HepG2 (cell line): ENCODE data around the gene CFAP119. TPM values are rescaled to one million over a fixed set of nuclear protein-coding genes. Genes with fewer than 3 reads are reported as not detected.

Experiments
- ATAC-seq: fragments of 200-7000 bp; cut with Tn5 transposase; 3 replicates; pipeline ENCODE4 v1.9.1; 2020; ENCODE audit warnings: mild to moderate bottlenecking, moderate library complexity
- BruUV-seq: library from RNA; stranded (reverse); fragments of 400-500 nt; replicated peaks from 2 replicates; lab custom pipeline; 2021; lab: Mats Ljungman, UMichigan
- CTCF ChIA-PET: fragments of 300-600 bp; formaldehyde crosslinking; extraction: SDS; loops from one replicate; lab custom pipeline; 2021; ENCODE audit warnings: low total read pairs, inconsistent platforms, low intra/inter-chr PET ratio; lab: Yijun Ruan, JAX
- POLR2A ChIA-PET: fragments of 350-600 bp; sonication (Branson Sonifier 250); formaldehyde crosslinking; loops from one replicate; lab custom pipeline; 2020; ENCODE audit warnings: antibody characterized with exemption, inconsistent platforms; lab: Yijun Ruan, JAX
- DNase-seq: peaks from one replicate; pipeline ENCODE4 v3.0.0-alpha.2; 2015; ENCODE audit warnings: low spot score
- FAIRE-seq: peaks from 3 replicates; lab custom pipeline; 2011; peaks lifted over from hg19 to GRCh38; lab: Jason Lieb, UNC
- H2AFZ ChIP-seq: one replicate; pipeline ENCODE4 v1.6.1; 2011; ENCODE audit warnings: low read length, inconsistent platforms
- H3K27ac ChIP-seq: fragments of 300-600 bp; 3 replicates; pipeline ENCODE4 v1.8.0; 2011; ENCODE audit warnings: mixed run types, mild to moderate bottlenecking, mixed read lengths, low read length, inconsistent platforms; ENCODE audit not compliant: insufficient read depth; ENCODE audit errors: extremely low read length
- H3K27me3 ChIP-seq, 2 experiments: fragments of 200-600 bp in 1 of 2; 2 replicates in 1 of 2; 3 replicates in 1 of 2; pipeline versions ENCODE4 v1.6.0 to v1.8.0; 2011; ENCODE audit warnings: low read length in 2 of 2, mild to moderate bottlenecking in 2 of 2, moderate library complexity in 2 of 2, inconsistent platforms in 1 of 2; ENCODE audit not compliant: insufficient read depth in 2 of 2, control insufficient read depth in 1 of 2
- H3K36me3 ChIP-seq, 2 experiments: fragments of 200-600 bp in 1 of 2; replicated peaks in 1 of 2; 2 replicates in 1 of 2; 3 replicates in 1 of 2; pipeline versions ENCODE4 v1.5.1 to v1.8.0; 2011; ENCODE audit warnings: low read length in 2 of 2, inconsistent platforms in 1 of 2; ENCODE audit not compliant: insufficient read depth in 2 of 2, control insufficient read depth in 1 of 2
- H3K4me1 ChIP-seq: 2 replicates; pipeline ENCODE4 v1.5.1; 2012; ENCODE audit warnings: low read length, inconsistent platforms; ENCODE audit not compliant: insufficient read depth
- H3K4me2 ChIP-seq: 2 replicates; pipeline ENCODE4 v1.6.0; 2011; ENCODE audit warnings: low read depth, low read length, inconsistent platforms
- H3K4me3 ChIP-seq, 3 experiments: fragments of 200-600 bp in 1 of 3; sonication (generic), shearing (Covaris generic) in 1 of 3; replicated peaks in 1 of 3; 2 replicates each; pipeline ENCODE4 v1.5.1; 2011 to 2016; ENCODE audit warnings: low read length in 3 of 3, inconsistent platforms in 2 of 3, low read depth in 2 of 3, mild to moderate bottlenecking in 2 of 3, control low read depth in 1 of 3, mixed read lengths in 1 of 3; ENCODE audit not compliant: insufficient read depth in 1 of 3
- H3K79me2 ChIP-seq: one replicate; pipeline ENCODE4 v1.6.1; 2011; ENCODE audit warnings: low read length, inconsistent platforms; ENCODE audit not compliant: insufficient read depth
- H3K9ac ChIP-seq: 2 replicates; pipeline ENCODE4 v1.6.0; 2011; ENCODE audit warnings: mild to moderate bottlenecking, low read depth, low read length, inconsistent platforms; ENCODE audit not compliant: insufficient read depth
- H3K9me3 ChIP-seq: 2 replicates; pipeline ENCODE4 v1.5.1; 2012; ENCODE audit warnings: mild to moderate bottlenecking, low read length
- H4K20me1 ChIP-seq: 2 replicates; pipeline ENCODE4 v1.6.0; 2011; ENCODE audit warnings: inconsistent platforms, mild to moderate bottlenecking, low read length, moderate library complexity; ENCODE audit not compliant: insufficient read depth
- AGO2 ChIP-seq: fragments of 200-400 bp; formaldehyde crosslinking; optimal IDR thresholded peaks from 2 replicates; pipeline ENCODE3; 2017; ENCODE audit warnings: mild to moderate bottlenecking, low read depth, low read length, moderate library complexity
- FOXP1 ChIP-seq, 2 experiments: fragments of 450-650 bp in 1 of 2; IDR thresholded peaks; 2 replicates each; pipeline ENCODE4 v1.6.1; 2017 to 2018; ENCODE audit warnings: antibody characterized with exemption in 1 of 2
- KLF12 ChIP-seq: sonication (generic); formaldehyde crosslinking; IDR thresholded peaks from 2 replicates; pipeline ENCODE4 v1.4.0; 2020; ENCODE audit warnings: missing genetic modification reagents, borderline replicate concordance
- POLR2A ChIP-seq, 2 experiments: IDR thresholded peaks; 2 replicates each; pipeline ENCODE4 v1.6.1; 2011; ENCODE audit warnings: low read depth in 2 of 2, low read length in 2 of 2, mild to moderate bottlenecking in 1 of 2, moderate library complexity in 1 of 2; ENCODE audit not compliant: insufficient read depth in 1 of 2
- RBFOX2 ChIP-seq: fragments of 200-400 bp; formaldehyde crosslinking; IDR thresholded peaks from 2 replicates; pipeline ENCODE4 v1.6.1; 2017; ENCODE audit warnings: low read depth, mild to moderate bottlenecking, low read length
- SRSF1 ChIP-seq: fragments of 200-400 bp; formaldehyde crosslinking; optimal IDR thresholded peaks from 2 replicates; pipeline ENCODE3; 2017; ENCODE audit warnings: mild to moderate bottlenecking, low read depth, low read length, moderate library complexity
- ZBTB42 ChIP-seq: sonication (generic); formaldehyde crosslinking; IDR thresholded peaks from 2 replicates; pipeline ENCODE4 v1.5.0; 2020; ENCODE audit warnings: mild to moderate bottlenecking, missing genetic modification reagents
- ZNF563 ChIP-seq: sonication (generic); formaldehyde crosslinking; IDR thresholded peaks from 2 replicates; pipeline ENCODE4 v1.8.0; 2022; ENCODE audit warnings: mild to moderate bottlenecking, moderate library complexity, missing genetic modification reagents
- ZNF569 ChIP-seq: sonication (generic); formaldehyde crosslinking; IDR thresholded peaks from 2 replicates; pipeline ENCODE4 v1.5.0; 2020; ENCODE audit warnings: mild to moderate bottlenecking, missing genetic modification reagents, moderate library complexity, borderline replicate concordance
- WGBS: methylation state at CpG from one replicate; pipeline ENCODE4 v1.1.6; 2017; ENCODE audit warnings: low lambda C conversion rate; 5-methylcytosine and 5-hydroxymethylcytosine counted together
- in situ Hi-C: cut with HindIII; loops from 2 replicates; pipeline ENCODE4 v1.10.0; 2017; ENCODE audit warnings: low pct_unique_long_range_greater_than_20kb; ENCODE audit not compliant: extremely low pct_ligation_motif_present
- intact Hi-C: fragments of 100-400 bp; cut with micrococcal nuclease; formaldehyde crosslinking; loops from one replicate; pipeline ENCODE4 v1.10.0; 2022; ENCODE audit not compliant: unreplicated experiment
- polyA plus RNA-seq, 8 experiments: library from polyadenylated mRNA; depleted of rRNA in 3 of 8; stranded (reverse) in 7 of 8; unstranded in 1 of 8; fragments of >200 nt; fragmentation: Illumina TruSeq in 4 of 8; extraction: Trizol in 4 of 8; gene quantifications; 2 replicates each; pipeline versions ENCODE4 v1.2.1 to v1.2.3, GENCODE V29; 2011 to 2016; ENCODE audit warnings: low read depth in 4 of 8, missing spikeins in 1 of 8, mixed read lengths in 1 of 8; ENCODE audit not compliant: insufficient read depth in 1 of 8
- total RNA-seq, 5 experiments: library from RNA; depleted of rRNA; stranded (reverse); fragments of >200 nt; fragmentation: Illumina TruSeq; extraction: Trizol; gene quantifications; 2 replicates each; pipeline ENCODE4 v1.2.3, GENCODE V29; 2016; ENCODE audit warnings: low read depth in 1 of 5
- TF ChIP-seq, protein P1 (sequence below): sonication (generic); formaldehyde crosslinking; IDR thresholded peaks from 2 replicates; pipeline ENCODE4 v1.4.0; 2020; ENCODE audit warnings: missing genetic modification reagents
- TF ChIP-seq, protein P2 (sequence below): sonication (generic); formaldehyde crosslinking; IDR thresholded peaks from 2 replicates; pipeline ENCODE4 v1.5.0; 2020; ENCODE audit warnings: mild to moderate bottlenecking, missing genetic modification reagents
- TF ChIP-seq, protein P3 (sequence below): sonication (generic); formaldehyde crosslinking; IDR thresholded peaks from 2 replicates; pipeline ENCODE4 v1.5.1; 2020; ENCODE audit warnings: mild to moderate bottlenecking, missing genetic modification reagents, moderate library complexity

Gene CFAP119
- total and polyA plus RNA-seq, 2 of the 13 experiments (the other 11 are each of a cell fraction or from before 2014, with no cell fraction given), result 6.4 TPM

DNA sequence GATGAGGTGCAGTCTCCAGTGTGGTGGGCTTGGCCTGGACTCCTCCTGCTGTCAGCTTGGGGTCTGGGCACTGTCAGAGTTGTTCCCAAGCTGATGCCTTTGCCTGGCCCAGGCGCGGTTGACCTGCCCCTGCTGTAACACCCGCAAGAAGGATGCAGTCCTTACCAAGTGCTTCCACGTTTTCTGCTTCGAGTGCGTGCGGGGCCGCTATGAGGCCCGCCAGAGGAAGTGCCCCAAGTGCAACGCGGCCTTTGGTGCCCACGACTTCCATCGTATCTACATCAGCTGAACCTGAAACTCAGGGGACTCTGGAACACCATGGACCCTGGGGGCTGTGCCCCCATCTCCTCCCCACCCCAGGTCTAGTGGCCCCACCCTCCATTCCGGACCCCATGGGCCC, 12.0 kb upstream of the CFAP119 start:
- FAIRE-seq (no peak), ATAC-seq (no peak), DNase-seq (no peak)
- intact Hi-C loops (no loop called here), in situ Hi-C loops (no loop called here)
- CTCF ChIA-PET, result no interaction called here
- H3K9me3 ChIP-seq, result no peaks in the 10 kb centered on the region
- H4K20me1 ChIP-seq, result no peaks in the 10 kb centered on the region
- no peak overlapping the region for H3K4me2 ChIP-seq
- BruUV-seq, result no TSS peak
- peaks cover 36% of the 10 kb centered on the region for H3K4me1 ChIP-seq
- peaks cover 33 to 57% of the 10 kb centered on the region in 2 experiments for H3K36me3 ChIP-seq
- TF ChIP-seq FOXP1 (IDR thresholded peaks at IDR 0.05) (no peak), FOXP1 (CRISPR knock-in tag; IDR thresholded peaks at IDR 0.05) (no peak), KLF12 (CRISPR knock-in tag) (no peak), RBFOX2 (peak; percentile 25; the same call in 1 of the 2 replicates), AGO2 (peak; percentile 41), POLR2A (IDR thresholded peaks at IDR 0.05; ENCODE audit: insufficient read depth in 1 of 2, low read depth in 2 of 2, low read length in 2 of 2) (peak in 1 of 2 experiments; percentile 32; a peak in 1 of 4 replicates), SRSF1 (peak; percentile 7), ZBTB42 (CRISPR knock-in tag) (no peak), ZNF563 (no peak), ZNF569 (CRISPR knock-in tag) (no peak)
- TF ChIP-seq, protein P1, sequence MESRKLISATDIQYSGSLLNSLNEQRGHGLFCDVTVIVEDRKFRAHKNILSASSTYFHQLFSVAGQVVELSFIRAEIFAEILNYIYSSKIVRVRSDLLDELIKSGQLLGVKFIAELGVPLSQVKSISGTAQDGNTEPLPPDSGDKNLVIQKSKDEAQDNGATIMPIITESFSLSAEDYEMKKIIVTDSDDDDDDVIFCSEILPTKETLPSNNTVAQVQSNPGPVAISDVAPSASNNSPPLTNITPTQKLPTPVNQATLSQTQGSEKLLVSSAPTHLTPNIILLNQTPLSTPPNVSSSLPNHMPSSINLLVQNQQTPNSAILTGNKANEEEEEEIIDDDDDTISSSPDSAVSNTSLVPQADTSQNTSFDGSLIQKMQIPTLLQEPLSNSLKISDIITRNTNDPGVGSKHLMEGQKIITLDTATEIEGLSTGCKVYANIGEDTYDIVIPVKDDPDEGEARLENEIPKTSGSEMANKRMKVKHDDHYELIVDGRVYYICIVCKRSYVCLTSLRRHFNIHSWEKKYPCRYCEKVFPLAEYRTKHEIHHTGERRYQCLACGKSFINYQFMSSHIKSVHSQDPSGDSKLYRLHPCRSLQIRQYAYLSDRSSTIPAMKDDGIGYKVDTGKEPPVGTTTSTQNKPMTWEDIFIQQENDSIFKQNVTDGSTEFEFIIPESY (CRISPR knock-in tag), result peak; percentile 21; the same call in 1 of the 2 replicates
- TF ChIP-seq, protein P2, sequence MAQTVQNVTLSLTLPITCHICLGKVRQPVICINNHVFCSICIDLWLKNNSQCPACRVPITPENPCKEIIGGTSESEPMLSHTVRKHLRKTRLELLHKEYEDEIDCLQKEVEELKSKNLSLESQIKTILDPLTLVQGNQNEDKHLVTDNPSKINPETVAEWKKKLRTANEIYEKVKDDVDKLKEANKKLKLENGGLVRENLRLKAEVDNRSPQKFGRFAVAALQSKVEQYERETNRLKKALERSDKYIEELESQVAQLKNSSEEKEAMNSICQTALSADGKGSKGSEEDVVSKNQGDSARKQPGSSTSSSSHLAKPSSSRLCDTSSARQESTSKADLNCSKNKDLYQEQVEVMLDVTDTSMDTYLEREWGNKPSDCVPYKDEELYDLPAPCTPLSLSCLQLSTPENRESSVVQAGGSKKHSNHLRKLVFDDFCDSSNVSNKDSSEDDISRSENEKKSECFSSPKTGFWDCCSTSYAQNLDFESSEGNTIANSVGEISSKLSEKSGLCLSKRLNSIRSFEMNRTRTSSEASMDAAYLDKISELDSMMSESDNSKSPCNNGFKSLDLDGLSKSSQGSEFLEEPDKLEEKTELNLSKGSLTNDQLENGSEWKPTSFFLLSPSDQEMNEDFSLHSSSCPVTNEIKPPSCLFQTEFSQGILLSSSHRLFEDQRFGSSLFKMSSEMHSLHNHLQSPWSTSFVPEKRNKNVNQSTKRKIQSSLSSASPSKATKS (CRISPR knock-in tag), result no peak
- TF ChIP-seq, protein P3, sequence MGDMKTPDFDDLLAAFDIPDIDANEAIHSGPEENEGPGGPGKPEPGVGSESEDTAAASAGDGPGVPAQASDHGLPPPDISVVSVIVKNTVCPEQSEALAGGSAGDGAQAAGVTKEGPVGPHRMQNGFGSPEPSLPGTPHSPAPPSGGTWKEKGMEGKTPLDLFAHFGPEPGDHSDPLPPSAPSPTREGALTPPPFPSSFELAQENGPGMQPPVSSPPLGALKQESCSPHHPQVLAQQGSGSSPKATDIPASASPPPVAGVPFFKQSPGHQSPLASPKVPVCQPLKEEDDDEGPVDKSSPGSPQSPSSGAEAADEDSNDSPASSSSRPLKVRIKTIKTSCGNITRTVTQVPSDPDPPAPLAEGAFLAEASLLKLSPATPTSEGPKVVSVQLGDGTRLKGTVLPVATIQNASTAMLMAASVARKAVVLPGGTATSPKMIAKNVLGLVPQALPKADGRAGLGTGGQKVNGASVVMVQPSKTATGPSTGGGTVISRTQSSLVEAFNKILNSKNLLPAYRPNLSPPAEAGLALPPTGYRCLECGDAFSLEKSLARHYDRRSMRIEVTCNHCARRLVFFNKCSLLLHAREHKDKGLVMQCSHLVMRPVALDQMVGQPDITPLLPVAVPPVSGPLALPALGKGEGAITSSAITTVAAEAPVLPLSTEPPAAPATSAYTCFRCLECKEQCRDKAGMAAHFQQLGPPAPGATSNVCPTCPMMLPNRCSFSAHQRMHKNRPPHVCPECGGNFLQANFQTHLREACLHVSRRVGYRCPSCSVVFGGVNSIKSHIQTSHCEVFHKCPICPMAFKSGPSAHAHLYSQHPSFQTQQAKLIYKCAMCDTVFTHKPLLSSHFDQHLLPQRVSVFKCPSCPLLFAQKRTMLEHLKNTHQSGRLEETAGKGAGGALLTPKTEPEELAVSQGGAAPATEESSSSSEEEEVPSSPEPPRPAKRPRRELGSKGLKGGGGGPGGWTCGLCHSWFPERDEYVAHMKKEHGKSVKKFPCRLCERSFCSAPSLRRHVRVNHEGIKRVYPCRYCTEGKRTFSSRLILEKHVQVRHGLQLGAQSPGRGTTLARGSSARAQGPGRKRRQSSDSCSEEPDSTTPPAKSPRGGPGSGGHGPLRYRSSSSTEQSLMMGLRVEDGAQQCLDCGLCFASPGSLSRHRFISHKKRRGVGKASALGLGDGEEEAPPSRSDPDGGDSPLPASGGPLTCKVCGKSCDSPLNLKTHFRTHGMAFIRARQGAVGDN, result no peak
- no peak overlapping the region for H3K27ac ChIP-seq
- H3K79me2 ChIP-seq, result peaks cover 9% of the 10 kb centered on the region
- H2AFZ ChIP-seq, result no peak overlapping the region
- POLR2A ChIA-PET, result interaction anchor here (1.8 to 2.2 kb wide), 5 partner anchors 9 to 40 kb away, joined by 9 to 34 read pairs (median 13); partner anchors contain the start of gene PHKG2
- H3K27me3 ChIP-seq, result no peaks in the 10 kb centered on the region; a peak in 1 of 5 replicates
- no peak overlapping the region for H3K4me3 ChIP-seq
- 100% methylated on average over 10 of the region's 14 CpGs for WGBS
- H3K9ac ChIP-seq, result no peak overlapping the region
